ENCODE results near the gene CDAN1. TPM values are rescaled to one million over a fixed set of nuclear protein-coding genes. Genes with fewer than 3 reads are reported as not detected.

Gene CDAN1
- total RNA-seq, 2 experiments from 2014 or later: 18.3 to 19.0 TPM

- CTCF ChIA-PET: interaction anchor here (1.7 kb wide), 1 partner anchor 15 kb away, joined by 4 read pairs; no protein-coding TSS in a partner anchor
- H3K27ac Mint-ChIP-seq: no peak overlapping the region
- no peaks in the 10 kb centered on the region for H3K27me3 Mint-ChIP-seq
- DNase-seq (no peak), ATAC-seq (no peak)
- H3K4me1 Mint-ChIP-seq (ENCODE audit: low read depth): no peaks in the 10 kb centered on the region
- TF ChIP-seq CTCF (IDR thresholded peaks at IDR 0.05): no peak
- intact Hi-C loops (cut with micrococcal nuclease): no loop called here
- H3K4me3 Mint-ChIP-seq: no peak overlapping the region
- H3K9me3 Mint-ChIP-seq: no peaks in the 10 kb centered on the region
- POLR2A ChIA-PET: no interaction called here
- H3K36me3 Mint-ChIP-seq (ENCODE audit: low read depth): peaks cover 15% of the 10 kb centered on the region
Measured at GRCh38 chr15:42721016-42721415, 15.9 kb downstream of the CDAN1 start.

- Mint-ChIP-seq H3K9me3 (no peaks in the 10 kb centered on the region), H3K36me3 (ENCODE audit: low read depth) (peaks cover 10% of the 10 kb centered on the region), H3K27ac (peak overlapping the region; percentile 37), H3K27me3 (no peaks in the 10 kb centered on the region), H3K4me3 (no peak overlapping the region), H3K4me1 (ENCODE audit: low read depth) (no peaks in the 10 kb centered on the region)
- POLR2A ChIA-PET: no interaction called here
- CTCF ChIA-PET: interaction anchor here (1.7 kb wide), 1 partner anchor 14 kb away, joined by 4 read pairs; no protein-coding TSS in a partner anchor
- DNase-seq (no peak), ATAC-seq (no peak)
- intact Hi-C loops (cut with micrococcal nuclease): no loop called here
- no peak for TF ChIP-seq CTCF (IDR thresholded peaks at IDR 0.05)
Measured at GRCh38 chr15:42720071-42720470, 16.9 kb downstream of the CDAN1 start.

- Mint-ChIP-seq H3K27ac (no peak overlapping the region), H3K36me3 (ENCODE audit: low read depth) (peaks cover 6% of the 10 kb centered on the region), H3K27me3 (no peaks in the 10 kb centered on the region), H3K4me3 (no peak overlapping the region), H3K4me1 (ENCODE audit: low read depth) (no peaks in the 10 kb centered on the region), H3K9me3 (no peaks in the 10 kb centered on the region)
- intact Hi-C loops (cut with micrococcal nuclease): no loop called here
- ChIA-PET POLR2A (no interaction called here), CTCF (no interaction called here)
- no peak for TF ChIP-seq CTCF (IDR thresholded peaks at IDR 0.05)
- DNase-seq (no peak), ATAC-seq (no peak)
Measured at GRCh38 chr15:42719043-42719442, 17.9 kb downstream of the CDAN1 start.

DNA sequence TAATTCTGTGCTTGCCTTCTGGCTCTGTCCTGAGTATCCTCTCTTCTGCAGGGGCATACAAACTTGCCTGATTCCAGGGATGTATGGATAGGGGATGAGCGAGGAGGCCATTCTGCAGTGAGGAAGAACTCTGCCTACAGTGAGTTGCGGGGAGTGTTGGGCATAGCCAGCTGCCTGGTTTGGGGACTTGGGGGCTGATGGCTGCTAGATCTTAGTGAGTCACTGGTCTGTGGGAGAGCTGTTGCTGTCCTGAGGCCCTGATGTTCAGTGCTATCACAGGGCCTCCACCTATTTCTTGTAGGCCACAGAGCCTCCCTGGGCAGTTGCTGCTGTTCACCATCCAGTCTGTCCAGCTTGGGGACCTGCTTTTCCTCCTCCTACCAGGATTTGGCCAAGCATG, 20.3 kb downstream of the CDAN1 start:
- H3K27ac Mint-ChIP-seq: no peak overlapping the region
- POLR2A ChIA-PET: interaction anchor here (0.9 to 1.1 kb wide), 3 partner anchors 16 to 28 kb away, joined by 3 read pairs; no protein-coding TSS in a partner anchor

More for the DNA sequence above, 20.3 kb downstream of the CDAN1 start:
- no peak for ATAC-seq
- intact Hi-C loops (cut with micrococcal nuclease): no loop called here
- TF ChIP-seq CTCF (IDR thresholded peaks at IDR 0.05): no peak
- CTCF ChIA-PET: interaction anchor here (1.4 to 2.0 kb wide), 2 partner anchors 12 to 210 kb away, joined by 5 to 7 read pairs; no protein-coding TSS in a partner anchor
- no peak for DNase-seq
- Mint-ChIP-seq H3K27me3 (no peaks in the 10 kb centered on the region), H3K4me3 (no peak overlapping the region), H3K36me3 (ENCODE audit: low read depth) (peaks cover 6% of the 10 kb centered on the region), H3K9me3 (no peaks in the 10 kb centered on the region), H3K4me1 (ENCODE audit: low read depth) (no peaks in the 10 kb centered on the region)
